ENCODE results near the gene LACTBL1.

DNA sequence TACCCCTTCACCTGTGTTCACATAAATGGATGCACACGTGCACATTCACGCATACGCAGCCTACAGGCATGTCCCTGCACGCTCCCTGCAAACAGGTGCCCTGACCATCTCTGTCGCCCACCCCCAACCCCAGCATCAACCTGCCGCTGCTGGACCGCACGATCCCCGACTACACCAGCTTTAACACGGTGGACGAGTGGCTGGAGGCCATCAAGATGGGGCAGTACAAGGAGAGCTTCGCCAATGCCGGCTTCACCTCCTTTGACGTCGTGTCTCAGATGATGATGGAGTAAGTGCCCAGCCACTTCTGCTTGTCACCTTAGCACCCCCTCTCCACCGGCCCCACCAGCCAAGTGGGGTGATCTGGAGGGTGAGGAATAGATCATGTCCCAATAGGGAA lies 60.4 kb downstream of the LACTBL1 start:
- TF ChIP-seq POLR2A (IDR thresholded peaks at IDR 0.05) (no peak), CTCF (IDR thresholded peaks at IDR 0.05) (no peak)

Data from testis (tissue), 2 donors.